PC-3 (cell line): ENCODE results near the gene KRTAP5-3. TPM values are rescaled to one million over a fixed set of nuclear protein-coding genes. Genes with fewer than 3 reads are reported as not detected.

Source experiments
- ATAC-seq: fragments of 200-7000 bp; cut with Tn5 transposase; 2 replicates; pipeline ENCODE4 v1.9.1; 2020; ENCODE audit warnings: mild to moderate bottlenecking, moderate library complexity
- BruUV-seq: library from RNA; stranded (reverse); fragments of 400-500 nt; replicated peaks from 2 replicates; lab custom pipeline; 2021; lab: Mats Ljungman, UMichigan
- CTCF ChIA-PET: fragments of 300-600 bp; sonication (Branson Sonifier 250); formaldehyde crosslinking; loops from one replicate; lab custom pipeline; 2022; ENCODE audit warnings: antibody characterized with exemption; lab: Charles Lee
- POLR2A ChIA-PET: fragments of 300-600 bp; sonication (Branson Sonifier 250); formaldehyde crosslinking; loops from one replicate; lab custom pipeline; 2022; ENCODE audit warnings: antibody characterized with exemption; ENCODE audit not compliant: unreplicated experiment; lab: Charles Lee
- DNase-seq: peaks from one replicate; pipeline ENCODE4 v3.0.0-alpha.2; 2015
- H2AFZ ChIP-seq: fragments of 300-600 bp; sonication (generic); 2 replicates; pipeline ENCODE4 v1.6.0; 2016; ENCODE audit warnings: antibody characterized with exemption, low read length
- H3F3A ChIP-seq: fragments of 300-600 bp; sonication (generic); one replicate; pipeline ENCODE4 v1.6.0; 2017; ENCODE audit warnings: antibody characterized with exemption, low read length, control low read depth, mild to moderate bottlenecking; ENCODE audit not compliant: unreplicated experiment
- H3K27ac ChIP-seq: fragments of 300-600 bp; sonication (generic); 2 replicates; pipeline ENCODE4 v1.5.1; 2016; ENCODE audit warnings: mild to moderate bottlenecking, low read length
- H3K27me3 ChIP-seq: fragments of 300-600 bp; sonication (generic); 2 replicates; pipeline ENCODE4 v1.6.1; 2016; ENCODE audit warnings: low read length, mixed read lengths
- H3K36me3 ChIP-seq: fragments of 300-600 bp; sonication (generic); 2 replicates; pipeline ENCODE4 v1.6.1; 2016; ENCODE audit warnings: low read depth, mixed run types, low read length, mixed read lengths
- H3K4me1 ChIP-seq: fragments of 300-600 bp; sonication (generic); 2 replicates; pipeline ENCODE4 v1.5.1; 2016; ENCODE audit warnings: low read length; ENCODE audit not compliant: insufficient read depth
- H3K4me2 ChIP-seq: fragments of 300-600 bp; sonication (generic); 2 replicates; pipeline ENCODE4 v1.6.0; 2016; ENCODE audit warnings: low read length
- H3K4me3 ChIP-seq: fragments of 300-600 bp; sonication (generic); 2 replicates; pipeline ENCODE4 v1.5.1; 2016; ENCODE audit warnings: mild to moderate bottlenecking, low read length, mixed read lengths
- H3K79me2 ChIP-seq: fragments of 300-600 bp; sonication (generic); 2 replicates; pipeline ENCODE4 v1.6.1; 2017; ENCODE audit warnings: low read length, mixed read lengths
- H3K9ac ChIP-seq: fragments of 300-600 bp; sonication (generic); 2 replicates; pipeline ENCODE4 v1.6.0; 2016; ENCODE audit warnings: mild to moderate bottlenecking, low read length
- H3K9me2 ChIP-seq: fragments of 300-600 bp; sonication (generic); replicated peaks from 2 replicates; pipeline ENCODE4 v1.6.1; 2016; ENCODE audit warnings: mixed run types, low read length, mixed read lengths
- H3K9me3 ChIP-seq: fragments of 300-600 bp; sonication (generic); 2 replicates; pipeline ENCODE4 v1.6.1; 2016; ENCODE audit warnings: low read length, mixed read lengths
- H4K20me1 ChIP-seq: fragments of 300-600 bp; sonication (generic); 2 replicates; pipeline ENCODE4 v1.6.1; 2016; ENCODE audit warnings: low read length, mixed read lengths
- EZH2 ChIP-seq: fragments of 300-600 bp; sonication (generic); IDR thresholded peaks from one replicate; pipeline ENCODE4 v1.6.1; 2017; ENCODE audit warnings: antibody characterized with exemption, mild to moderate bottlenecking, low read length; ENCODE audit not compliant: unreplicated experiment
- EZH2phosphoT487 ChIP-seq: fragments of 300-600 bp; sonication (generic); IDR thresholded peaks from 2 replicates; pipeline ENCODE4 v1.6.1; 2018; ENCODE audit warnings: mild to moderate bottlenecking, antibody characterized with exemption, low read length, borderline replicate concordance
- intact Hi-C: fragments of 100-400 bp; cut with micrococcal nuclease; formaldehyde crosslinking; loops from 2 replicates; pipeline ENCODE4 v1.9.0; 2023
- total RNA-seq: library from RNA; depleted of rRNA; stranded (reverse); fragments of >200 nt; gene quantifications from 2 replicates; pipeline ENCODE4 v1.2.3, GENCODE V29; 2014
- TF ChIP-seq, protein P1 (sequence below): fragments of 300-600 bp; sonication (generic); conservative IDR thresholded peaks from 2 replicates; pipeline ENCODE4 v1.5.1; 2017; ENCODE audit warnings: antibody characterized with exemption, low read depth, mild to moderate bottlenecking, low read length

The KRTAP5-3 gene
- total RNA-seq, 1 experiment from 2014 or later, result not detected

DNA sequence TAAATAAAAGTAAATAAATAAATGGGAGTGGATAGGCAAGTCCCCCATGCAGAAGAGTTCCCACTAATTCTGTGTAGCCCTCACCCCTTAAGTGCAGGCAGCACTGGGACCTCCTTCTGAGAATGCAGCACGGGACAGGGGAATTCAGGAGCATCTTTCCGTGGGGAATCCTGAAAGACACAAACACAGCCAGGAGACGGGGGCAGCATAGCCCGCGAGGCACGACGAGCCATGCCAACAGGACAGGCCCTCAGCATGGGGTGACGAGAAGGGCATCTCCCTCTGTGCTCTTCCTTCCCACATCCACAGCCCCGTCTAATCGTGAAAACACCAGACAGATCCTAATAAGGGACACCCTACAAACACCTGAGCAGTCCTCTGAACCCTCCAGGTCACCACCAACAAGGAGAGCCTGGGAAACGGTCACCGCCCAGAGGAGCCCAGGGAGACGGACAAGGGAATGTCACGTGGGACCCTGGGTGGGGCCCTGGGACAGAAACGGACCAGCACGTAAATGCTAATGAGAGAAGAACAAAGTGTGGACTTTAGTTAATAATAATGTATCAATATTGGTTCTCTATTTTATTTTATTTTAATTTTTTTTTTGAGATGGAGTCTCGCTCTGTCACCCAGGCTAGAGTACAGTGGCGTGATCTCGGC lies 28.2 kb upstream of the KRTAP5-3 start:
- Histone ChIP-seq H3K79me2 (no peaks in the 10 kb centered on the region), H3K4me1 (no peaks in the 10 kb centered on the region), H2AFZ (no peak overlapping the region), H3F3A (no peaks in the 10 kb centered on the region), H3K4me2 (no peak overlapping the region), H4K20me1 (no peaks in the 10 kb centered on the region), H3K36me3 (no peaks in the 10 kb centered on the region), H3K9me2 (no peaks in the 10 kb centered on the region), H3K9me3 (no peaks in the 10 kb centered on the region), H3K4me3 (no peak overlapping the region), H3K27me3 (peaks cover 43% of the 10 kb centered on the region), H3K27ac (no peak overlapping the region), H3K9ac (no peak overlapping the region)
- TF ChIP-seq, protein P1, sequence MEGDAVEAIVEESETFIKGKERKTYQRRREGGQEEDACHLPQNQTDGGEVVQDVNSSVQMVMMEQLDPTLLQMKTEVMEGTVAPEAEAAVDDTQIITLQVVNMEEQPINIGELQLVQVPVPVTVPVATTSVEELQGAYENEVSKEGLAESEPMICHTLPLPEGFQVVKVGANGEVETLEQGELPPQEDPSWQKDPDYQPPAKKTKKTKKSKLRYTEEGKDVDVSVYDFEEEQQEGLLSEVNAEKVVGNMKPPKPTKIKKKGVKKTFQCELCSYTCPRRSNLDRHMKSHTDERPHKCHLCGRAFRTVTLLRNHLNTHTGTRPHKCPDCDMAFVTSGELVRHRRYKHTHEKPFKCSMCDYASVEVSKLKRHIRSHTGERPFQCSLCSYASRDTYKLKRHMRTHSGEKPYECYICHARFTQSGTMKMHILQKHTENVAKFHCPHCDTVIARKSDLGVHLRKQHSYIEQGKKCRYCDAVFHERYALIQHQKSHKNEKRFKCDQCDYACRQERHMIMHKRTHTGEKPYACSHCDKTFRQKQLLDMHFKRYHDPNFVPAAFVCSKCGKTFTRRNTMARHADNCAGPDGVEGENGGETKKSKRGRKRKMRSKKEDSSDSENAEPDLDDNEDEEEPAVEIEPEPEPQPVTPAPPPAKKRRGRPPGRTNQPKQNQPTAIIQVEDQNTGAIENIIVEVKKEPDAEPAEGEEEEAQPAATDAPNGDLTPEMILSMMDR, result no peak
- TF ChIP-seq EZH2phosphoT487, result no peak
- no peak for TF ChIP-seq EZH2
- no peak for DNase-seq
- POLR2A ChIA-PET, result no interaction called here
- CTCF ChIA-PET, result no interaction called here
- intact Hi-C loops, result no loop called here
- no TSS peak for BruUV-seq
- no peak for ATAC-seq

DNA sequence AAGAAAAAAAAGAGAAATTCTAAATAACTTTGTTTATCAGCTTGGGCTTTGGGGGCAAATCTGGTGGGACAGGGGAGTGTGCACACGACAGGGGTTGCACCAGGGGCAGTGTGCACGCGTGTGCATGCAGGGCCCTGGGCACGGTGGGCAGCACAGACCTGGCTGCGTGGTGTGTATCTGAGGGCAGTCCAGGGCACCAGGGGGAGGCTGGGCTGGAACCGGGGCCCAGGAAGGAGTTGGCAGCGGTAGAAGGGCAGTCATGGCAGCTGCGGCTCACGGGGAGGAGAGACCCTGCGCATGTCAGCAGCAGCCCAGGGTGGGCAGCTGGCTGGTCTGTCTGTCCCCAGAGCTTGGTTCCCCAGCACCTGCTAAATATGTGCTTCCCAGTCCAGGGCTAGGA lies 25.6 kb upstream of the KRTAP5-3 start:
- peaks cover 49% of the 10 kb centered on the region for H3K27me3 ChIP-seq
- ChIA-PET POLR2A (no interaction called here), CTCF (no interaction called here)

More for the DNA sequence above, 25.6 kb upstream of the KRTAP5-3 start:
- no peaks in the 10 kb centered on the region for H3K79me2 ChIP-seq
- intact Hi-C loops, result no loop called here
- H3K9me3 ChIP-seq, result no peaks in the 10 kb centered on the region
- ATAC-seq, result no peak
- BruUV-seq, result no TSS peak
- H3K9me2 ChIP-seq, result no peaks in the 10 kb centered on the region
- H3F3A ChIP-seq, result no peaks in the 10 kb centered on the region
- H4K20me1 ChIP-seq, result no peaks in the 10 kb centered on the region
- H3K27ac ChIP-seq, result no peak overlapping the region
- H3K4me3 ChIP-seq, result no peak overlapping the region
- no peaks in the 10 kb centered on the region for H3K36me3 ChIP-seq
- no peak for TF ChIP-seq EZH2phosphoT487
- no peak for TF ChIP-seq EZH2
- TF ChIP-seq, protein P1, result no peak
- no peak overlapping the region for H2AFZ ChIP-seq
- H3K4me2 ChIP-seq, result no peak overlapping the region
- DNase-seq, result no peak
- H3K9ac ChIP-seq, result no peak overlapping the region
- no peaks in the 10 kb centered on the region for H3K4me1 ChIP-seq
